Right lobe of liver (tissue), 6 donors: ENCODE results near the gene PLCB1. TPM values are rescaled to one million over a fixed set of nuclear protein-coding genes. Genes with fewer than 3 reads are reported as not detected.

ENCODE experiments used
- ATAC-seq, 4 donors: fragments of 200-7000 bp; cut with Tn5 transposase; one replicate each; pipeline ENCODE4 v1.9.1; 2020; ENCODE audit warnings: mild to moderate bottlenecking in 4 of 4, moderate library complexity in 4 of 4
- DNase-seq, 3 donors: peaks; one replicate each; pipeline ENCODE4 v3.0.0-alpha.2; 2020
- H3K27ac ChIP-seq, 3 donors: fragments of 200-600 bp; one replicate each; pipeline ENCODE4 v1.8.0; 2022
- H3K27me3 ChIP-seq, 2 donors: fragments of 200-600 bp; one replicate each; pipeline ENCODE4 v1.8.0; 2022
- H3K36me3 ChIP-seq, 4 donors: fragments of 200-600 bp; sonication (generic) in 1 of 4; one replicate each; pipeline versions ENCODE4 v1.5.1 to v1.8.0; 2017 to 2022; ENCODE audit warnings: control low read depth in 1 of 4
- H3K4me1 ChIP-seq, 4 donors: fragments of 200-600 bp; sonication (generic) in 1 of 4; one replicate each; pipeline versions ENCODE4 v1.5.1 to v1.8.0; 2017 to 2022; ENCODE audit warnings: control low read depth in 1 of 4
- H3K4me3 ChIP-seq, 3 donors: fragments of 200-600 bp; one replicate each; pipeline ENCODE4 v1.8.0; 2022
- H3K9me3 ChIP-seq, 4 donors: fragments of 200-600 bp; sonication (generic) in 1 of 4; one replicate each; pipeline versions ENCODE4 v1.5.1 to v1.8.0; 2017 to 2022; ENCODE audit warnings: control low read depth in 1 of 4
- CTCF ChIP-seq, 4 donors: fragments of 200-600 bp in 3 of 4; fragments of 450-650 bp in 1 of 4; IDR thresholded peaks; one replicate each; pipeline versions ENCODE4 v1.5.1 to v1.8.0; 2016 to 2022; ENCODE audit warnings: antibody characterized with exemption in 4 of 4, mild to moderate bottlenecking in 2 of 4
- POLR2A ChIP-seq: fragments of 450-650 bp; IDR thresholded peaks from one replicate; pipeline ENCODE4 v1.6.1; 2017; ENCODE audit warnings: antibody characterized with exemption, mild to moderate bottlenecking
- WGBS: methylation state at CpG from one replicate; pipeline ENCODE4 v1.1.6; 2018; ENCODE audit warnings: low coverage, low lambda C conversion rate; ENCODE audit not compliant: insufficient coverage; ENCODE audit errors: missing lambda C conversion rate; 5-methylcytosine and 5-hydroxymethylcytosine counted together
- intact Hi-C, 2 donors: fragments of 100-400 bp; cut with DNase I; formaldehyde crosslinking; loops; one replicate each; pipeline versions ENCODE4 v1.11.2 to v1.14.1; 2022
- total RNA-seq, 6 experiments: library from RNA; depleted of rRNA in 2 of 6; stranded (reverse); fragments of >200 nt in 2 of 6; fragmentation: NEBNext Ultra II Directional in 3 of 6; extraction: Animal tissue kit (Norgen Biotek cat#: 25700) in 3 of 6; gene quantifications; one replicate each; pipeline versions ENCODE4 v1.1.0 to v1.2.4, GENCODE V29; 2016 to 2023
- donor health status: DM: no; HTN: yes; CAD: no.
- donor health status: DM: no; HTN: no; CAD: no.
- donor health status: DM: no; HTN: no; CAD: no.
- donor health status: DM: no; HTN: yes; CAD: no.
- donor health status: DM: no; HTN: yes; CAD: no.

The PLCB1 gene
- total RNA-seq, 6 experiments from 2014 or later = 5.0 to 9.9 (median 5.7) TPM

- DNase-seq (no peak), ATAC-seq (no peak)
- Histone ChIP-seq H3K4me1 (peaks cover 0 to 11% (median 0%) of the 10 kb centered on the region in 4 donors), H3K4me3 (no peak overlapping the region), H3K27me3 (no peaks in the 10 kb centered on the region), H3K27ac (no peak overlapping the region), H3K9me3 (no peaks in the 10 kb centered on the region), H3K36me3 (no peaks in the 10 kb centered on the region)
- WGBS = 86% methylated on average over 3 of the region's 3 CpGs
- TF ChIP-seq CTCF (IDR thresholded peaks at IDR 0.05) (no peak), POLR2A (no peak)
- intact Hi-C loops = no loop called here
These were observed 100.3 kb downstream of the PLCB1 start for GRCh38 chr20:8232332-8232731.

DNA sequence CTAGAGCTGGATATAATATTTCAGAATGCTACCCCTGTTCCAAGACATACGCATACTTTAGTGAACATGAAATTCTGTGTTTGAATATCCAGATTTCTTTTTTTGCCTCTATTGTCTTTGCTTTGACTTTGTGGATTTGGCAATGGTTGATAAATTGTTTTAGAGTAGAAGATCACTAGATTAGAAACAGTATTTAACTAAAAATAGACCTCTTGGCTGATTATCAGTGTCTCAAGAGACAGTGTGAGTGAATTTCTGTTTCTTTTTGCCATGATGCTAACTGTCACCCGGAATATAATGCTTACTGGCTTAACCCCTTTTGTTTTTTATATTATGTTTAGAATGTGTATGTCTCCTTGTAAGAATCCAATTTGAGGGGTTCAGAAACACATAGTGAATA is 102.5 kb downstream of the PLCB1 start:
- no peaks in the 10 kb centered on the region for H3K36me3 ChIP-seq
- no peak overlapping the region for H3K27ac ChIP-seq
- no peaks in the 10 kb centered on the region for H3K27me3 ChIP-seq
- intact Hi-C loops = no loop called here
- H3K4me3 ChIP-seq = no peak overlapping the region
- no peaks in the 10 kb centered on the region for H3K4me1 ChIP-seq
- WGBS = 77% methylated on average over 2 of the region's 2 CpGs
- DNase-seq (no peak), ATAC-seq (no peak)
- H3K9me3 ChIP-seq = no peaks in the 10 kb centered on the region
- no peak for TF ChIP-seq CTCF (IDR thresholded peaks at IDR 0.05)
- TF ChIP-seq POLR2A = no peak

- intact Hi-C loops = no loop called here
- Histone ChIP-seq H3K36me3 (no peaks in the 10 kb centered on the region), H3K27ac (no peak overlapping the region), H3K27me3 (no peaks in the 10 kb centered on the region), H3K4me3 (no peak overlapping the region), H3K9me3 (no peaks in the 10 kb centered on the region), H3K4me1 (no peaks in the 10 kb centered on the region)
- no peak for ATAC-seq
- TF ChIP-seq POLR2A (no peak), CTCF (IDR thresholded peaks at IDR 0.05) (no peak)
- no peak for DNase-seq
- 100% methylated on average over 1 of the region's 2 CpGs for WGBS
These were observed 110.0 kb downstream of the PLCB1 start for GRCh38 chr20:8242066-8242465.

- Histone ChIP-seq H3K4me1 (no peaks in the 10 kb centered on the region), H3K27me3 (no peaks in the 10 kb centered on the region), H3K27ac (no peak overlapping the region), H3K4me3 (no peak overlapping the region), H3K9me3 (no peaks in the 10 kb centered on the region), H3K36me3 (no peaks in the 10 kb centered on the region)
- intact Hi-C loops = no loop called here
- ATAC-seq (no peak), DNase-seq (no peak)
- 55% methylated on average over 7 of the region's 7 CpGs for WGBS
- TF ChIP-seq POLR2A (no peak), CTCF (IDR thresholded peaks at IDR 0.05) (no peak)
These were observed 111.0 kb downstream of the PLCB1 start for GRCh38 chr20:8242827-8243724.
